ENCODE results near the gene HGD.

Gene HGD

DNA sequence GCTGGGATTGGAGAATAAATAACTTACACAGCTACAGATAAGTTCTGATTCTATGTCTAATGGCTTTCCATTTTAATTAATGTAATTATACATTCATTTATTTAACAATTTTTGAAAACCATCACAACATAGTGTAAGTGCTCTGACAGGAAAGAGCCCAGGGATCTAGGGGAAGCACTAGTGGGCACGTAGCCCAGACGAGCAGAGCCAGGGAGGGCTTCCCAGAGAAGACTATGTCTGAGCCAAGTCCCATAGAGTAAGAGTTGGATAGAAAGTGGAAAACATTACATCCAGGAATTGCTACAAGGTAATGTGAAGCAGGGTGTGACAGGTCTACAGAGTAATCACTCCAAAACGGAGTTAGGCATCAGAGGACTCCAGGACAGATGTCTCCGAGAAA, 2.9 kb upstream of the HGD start:
- TF ChIP-seq, protein P1, sequence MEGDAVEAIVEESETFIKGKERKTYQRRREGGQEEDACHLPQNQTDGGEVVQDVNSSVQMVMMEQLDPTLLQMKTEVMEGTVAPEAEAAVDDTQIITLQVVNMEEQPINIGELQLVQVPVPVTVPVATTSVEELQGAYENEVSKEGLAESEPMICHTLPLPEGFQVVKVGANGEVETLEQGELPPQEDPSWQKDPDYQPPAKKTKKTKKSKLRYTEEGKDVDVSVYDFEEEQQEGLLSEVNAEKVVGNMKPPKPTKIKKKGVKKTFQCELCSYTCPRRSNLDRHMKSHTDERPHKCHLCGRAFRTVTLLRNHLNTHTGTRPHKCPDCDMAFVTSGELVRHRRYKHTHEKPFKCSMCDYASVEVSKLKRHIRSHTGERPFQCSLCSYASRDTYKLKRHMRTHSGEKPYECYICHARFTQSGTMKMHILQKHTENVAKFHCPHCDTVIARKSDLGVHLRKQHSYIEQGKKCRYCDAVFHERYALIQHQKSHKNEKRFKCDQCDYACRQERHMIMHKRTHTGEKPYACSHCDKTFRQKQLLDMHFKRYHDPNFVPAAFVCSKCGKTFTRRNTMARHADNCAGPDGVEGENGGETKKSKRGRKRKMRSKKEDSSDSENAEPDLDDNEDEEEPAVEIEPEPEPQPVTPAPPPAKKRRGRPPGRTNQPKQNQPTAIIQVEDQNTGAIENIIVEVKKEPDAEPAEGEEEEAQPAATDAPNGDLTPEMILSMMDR (IDR thresholded peaks at IDR 0.05; ENCODE audit: borderline replicate concordance, insufficient read depth, low read depth, low read length) = no peak
- H3K4me3 ChIP-seq (ENCODE audit: low read depth, low read length) = no peak overlapping the region

DNA sequence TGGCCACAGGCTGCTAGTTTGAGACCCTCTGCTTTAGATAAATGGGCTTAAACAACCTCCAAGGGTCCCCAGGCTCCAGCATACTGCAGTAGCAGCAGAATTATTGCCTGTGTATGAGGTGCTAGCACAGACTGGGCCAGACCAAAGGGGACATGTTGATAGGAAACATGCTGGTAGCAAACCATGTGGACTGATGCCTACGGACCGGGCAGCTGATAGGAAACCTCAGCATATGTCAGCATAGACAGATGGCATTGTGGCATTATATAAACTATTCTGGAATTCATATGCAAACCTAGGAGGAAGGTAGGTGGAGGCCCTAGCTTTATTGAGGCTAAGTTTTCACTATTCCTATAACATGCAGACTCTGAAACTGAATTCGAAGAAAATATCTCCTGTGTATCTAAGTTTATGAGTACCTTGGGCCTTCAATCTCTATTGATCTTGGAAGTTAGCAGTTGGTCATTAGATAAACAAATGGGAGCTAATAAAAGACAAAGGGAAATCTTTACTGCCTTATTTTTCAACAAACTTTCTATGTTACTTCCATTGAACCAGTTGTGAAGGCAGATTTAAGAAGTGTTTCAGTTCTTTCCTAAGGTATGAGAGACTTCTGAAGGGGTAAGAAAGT, 1.7 kb upstream of the HGD start:
- no peak overlapping the region for H3K4me3 ChIP-seq (ENCODE audit: low read depth, low read length)
- TF ChIP-seq, protein P1 (IDR thresholded peaks at IDR 0.05; ENCODE audit: borderline replicate concordance, insufficient read depth, low read depth, low read length) = no peak

DNA sequence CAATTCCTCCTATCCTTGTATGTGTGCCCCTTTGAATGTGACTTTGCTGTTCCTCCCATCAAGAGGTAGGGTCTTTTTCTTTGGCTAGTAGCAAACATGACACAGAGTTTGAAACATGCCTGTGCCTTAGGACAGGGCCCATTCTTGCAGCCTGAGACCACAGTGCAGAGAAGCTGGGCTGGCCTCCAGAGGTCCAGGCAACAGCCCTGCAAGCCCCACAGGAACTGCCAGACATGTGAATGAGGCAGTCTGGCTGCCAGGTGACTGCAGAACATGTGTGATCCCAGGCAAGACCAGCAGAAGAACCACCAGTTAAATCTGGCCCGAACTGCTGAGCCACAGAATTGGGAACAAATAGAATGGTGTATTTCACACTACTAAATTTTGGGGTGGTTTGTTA, 1.2 kb upstream of the HGD start:
- TF ChIP-seq, protein P1 (IDR thresholded peaks at IDR 0.05; ENCODE audit: borderline replicate concordance, insufficient read depth, low read depth, low read length) = no peak
- no peak overlapping the region for H3K4me3 ChIP-seq (ENCODE audit: low read depth, low read length)

- TF ChIP-seq, protein P1 (IDR thresholded peaks at IDR 0.05; ENCODE audit: borderline replicate concordance, insufficient read depth, low read depth, low read length) = no peak
Observed at GRCh38 chr3:120681506-120682038, 467 bp downstream of the HGD start.

DNA sequence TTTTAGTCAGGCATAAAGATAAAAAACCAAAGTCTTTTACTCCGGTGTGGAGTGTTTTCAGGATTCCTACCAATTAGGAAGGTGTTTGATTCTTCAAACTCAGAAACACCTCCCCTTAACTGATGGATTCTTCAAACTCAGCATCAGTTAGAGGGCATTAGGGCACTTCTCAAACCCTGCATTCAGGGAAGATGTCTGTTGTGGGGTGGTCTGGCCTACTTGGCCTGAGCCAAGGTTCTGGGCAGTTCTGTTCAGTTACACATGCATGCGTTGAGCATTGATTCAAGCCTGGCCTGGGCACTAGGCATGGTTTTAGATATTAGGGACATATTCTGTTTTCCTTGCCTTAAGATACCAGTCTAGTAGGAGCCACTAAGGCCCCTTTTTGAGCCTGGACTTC, 1.0 kb downstream of the HGD start:
- H3K4me3 ChIP-seq (ENCODE audit: low read depth, low read length) = no peak overlapping the region

More at GRCh38 chr3:120681506-120682038, 467 bp downstream of the HGD start:
- no peak overlapping the region for H3K4me3 ChIP-seq (ENCODE audit: low read depth, low read length)

DNA sequence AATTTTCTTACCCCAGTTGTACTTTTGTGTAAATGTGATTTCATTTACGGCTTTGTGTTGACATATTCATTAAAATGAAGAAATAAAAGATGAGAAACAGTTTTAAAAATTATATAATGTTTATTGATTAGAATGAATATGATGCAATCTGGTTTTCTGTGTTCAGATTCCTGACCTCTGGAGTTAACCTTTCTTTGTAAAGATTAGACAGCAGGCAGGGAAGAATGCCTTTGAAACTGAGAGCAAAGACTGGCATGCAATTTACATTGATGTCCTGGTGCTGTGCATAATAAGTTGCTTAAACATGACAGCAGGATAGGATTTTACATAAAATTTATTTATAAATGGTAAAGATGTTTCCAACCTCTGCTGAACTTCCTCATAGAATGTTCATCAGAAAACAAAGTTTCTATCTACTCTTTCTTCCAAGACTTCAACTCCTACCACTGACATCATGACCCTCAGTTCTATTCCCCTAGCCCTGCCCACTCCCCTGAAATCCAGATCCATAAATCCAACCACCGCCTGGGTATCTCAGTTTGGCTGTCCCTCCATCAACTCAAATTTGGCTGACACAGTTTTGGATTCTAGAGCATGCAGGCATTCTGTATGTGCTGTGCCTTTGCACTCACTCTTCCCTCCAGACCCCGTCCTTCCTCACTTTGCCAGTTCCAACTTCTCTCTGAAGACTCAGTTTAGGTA, 1.7 kb downstream of the HGD start:
- no peak overlapping the region for H3K4me3 ChIP-seq (ENCODE audit: low read depth, low read length)
- TF ChIP-seq, protein P1 (IDR thresholded peaks at IDR 0.05; ENCODE audit: borderline replicate concordance, insufficient read depth, low read depth, low read length) = no peak

More for the DNA sequence above, 1.0 kb downstream of the HGD start:
- TF ChIP-seq, protein P1 (IDR thresholded peaks at IDR 0.05; ENCODE audit: borderline replicate concordance, insufficient read depth, low read depth, low read length) = no peak

GRCh38 chr3:120678984-120679383, 3.1 kb downstream of the HGD start:
- H3K4me3 ChIP-seq (ENCODE audit: low read depth, low read length) = no peak overlapping the region
- TF ChIP-seq, protein P1 (IDR thresholded peaks at IDR 0.05; ENCODE audit: borderline replicate concordance, insufficient read depth, low read depth, low read length) = no peak

Data from GM12875 (cell line).